GM12875 (cell line): ENCODE data around the gene DYDC1.

ENCODE experiments used
- H3K4me3 ChIP-seq: one replicate; pipeline ENCODE4 v1.5.1; 2011; ENCODE audit warnings: low read depth, low read length, control low read depth
- CTCF ChIP-seq: IDR thresholded peaks from 2 replicates; pipeline ENCODE4 v1.5.1; 2011; ENCODE audit warnings: low read depth, mild to moderate bottlenecking, control low read depth, inconsistent platforms, low read length, moderate library complexity, borderline replicate concordance; ENCODE audit not compliant: insufficient read depth

Gene DYDC1

DNA sequence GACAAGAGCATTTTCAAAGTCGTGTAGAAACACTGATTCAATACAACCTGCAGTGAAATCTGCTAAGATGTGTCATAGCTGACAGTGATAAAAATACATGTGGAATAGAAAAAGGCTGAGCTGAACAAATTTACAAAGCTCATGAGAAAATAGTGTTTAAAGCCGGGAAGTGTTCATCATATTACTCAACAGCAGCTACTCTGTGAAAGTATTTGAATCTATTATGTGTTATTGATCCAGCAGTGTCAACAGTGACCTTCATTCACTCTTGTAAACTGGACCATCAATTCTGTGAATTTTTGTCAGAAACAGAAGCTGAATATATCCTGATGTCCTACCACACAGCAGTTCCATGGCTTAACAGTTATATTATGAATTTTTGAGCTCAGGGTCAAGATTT is 11.6 kb downstream of the DYDC1 start:
- TF ChIP-seq CTCF, result no peak
- no peak overlapping the region for H3K4me3 ChIP-seq

- H3K4me3 ChIP-seq, result no peak overlapping the region
- TF ChIP-seq CTCF, result no peak
Observed at GRCh38 chr10:80344276-80344675, 12.3 kb downstream of the DYDC1 start.

DNA sequence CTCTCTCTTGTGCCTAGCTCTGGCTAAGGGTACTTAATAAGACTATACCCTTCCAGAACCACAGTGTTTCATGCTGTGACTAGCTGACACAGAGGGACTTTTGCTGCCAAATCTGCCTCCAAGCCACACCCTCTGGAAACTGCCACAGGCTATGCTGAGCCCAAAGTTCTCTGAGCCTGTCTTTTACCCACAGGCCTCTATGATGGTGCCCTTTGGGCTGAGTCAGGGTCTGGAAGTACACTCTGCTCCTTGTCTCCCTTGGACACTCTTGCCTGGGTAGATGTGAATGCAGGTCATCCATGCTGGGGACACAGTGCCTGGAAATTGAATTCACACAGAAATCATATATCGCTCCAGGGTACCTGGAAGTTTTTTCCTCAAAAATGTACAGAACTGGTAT is 22.6 kb downstream of the DYDC1 start:
- no peak for TF ChIP-seq CTCF
- no peak overlapping the region for H3K4me3 ChIP-seq

GRCh38 chr10:80324891-80325364 is 31.6 kb downstream of the DYDC1 start:
- no peak overlapping the region for H3K4me3 ChIP-seq
- no peak for TF ChIP-seq CTCF

DNA sequence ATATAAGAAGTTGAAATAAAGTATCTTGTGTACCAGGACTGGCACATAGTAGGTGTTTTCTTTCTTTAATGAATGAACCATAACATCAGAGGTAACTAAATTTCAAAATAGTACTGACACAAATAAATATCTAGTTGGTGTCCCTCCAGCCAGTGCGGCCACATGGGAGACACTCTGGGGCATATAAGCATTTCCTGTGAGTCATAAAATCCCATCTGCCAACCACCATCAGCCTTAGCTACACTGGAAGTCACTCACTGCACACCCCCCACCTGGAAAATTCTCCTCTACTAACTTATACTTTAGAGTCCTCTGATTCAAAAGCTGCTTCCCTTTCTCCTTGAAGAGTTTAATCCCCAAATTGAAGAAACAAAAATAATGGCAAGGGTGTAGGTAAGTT is 32.5 kb downstream of the DYDC1 start:
- no peak for TF ChIP-seq CTCF
- no peak overlapping the region for H3K4me3 ChIP-seq

GRCh38 chr10:80323311-80323710 is 33.2 kb downstream of the DYDC1 start:
- no peak overlapping the region for H3K4me3 ChIP-seq
- TF ChIP-seq CTCF, result no peak

DNA sequence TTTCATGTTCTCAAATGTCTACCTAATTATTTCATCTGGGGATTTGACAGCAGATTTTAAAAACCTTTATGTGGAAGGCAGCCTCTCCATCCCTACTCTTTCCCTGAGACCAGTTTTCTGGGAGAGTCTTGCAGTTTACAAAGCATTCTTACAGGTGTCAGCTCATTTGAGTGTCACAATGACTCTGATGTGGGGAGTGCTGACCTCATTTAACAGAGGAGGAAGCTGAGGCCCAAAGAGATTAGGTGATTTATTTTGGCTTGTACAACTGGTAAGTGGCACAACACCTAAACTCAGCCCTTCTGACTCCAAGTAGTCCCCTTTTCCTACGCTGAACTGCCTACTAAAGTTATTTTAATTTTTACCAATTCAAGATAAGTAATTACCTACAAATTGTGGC is 33.8 kb downstream of the DYDC1 start:
- H3K4me3 ChIP-seq, result no peak overlapping the region
- TF ChIP-seq CTCF, result no peak
